ENCODE data around the gene EFS. TPM values are rescaled to one million over a fixed set of nuclear protein-coding genes. Genes with fewer than 3 reads are reported as not detected.
A peak's percentile ranks its signal among the peaks of the same experiment; 100 is the strongest.

EFS gene
- total and polyA plus RNA-seq, 2 donors from 2014 or later: 5.5 to 5.6 TPM

DNA sequence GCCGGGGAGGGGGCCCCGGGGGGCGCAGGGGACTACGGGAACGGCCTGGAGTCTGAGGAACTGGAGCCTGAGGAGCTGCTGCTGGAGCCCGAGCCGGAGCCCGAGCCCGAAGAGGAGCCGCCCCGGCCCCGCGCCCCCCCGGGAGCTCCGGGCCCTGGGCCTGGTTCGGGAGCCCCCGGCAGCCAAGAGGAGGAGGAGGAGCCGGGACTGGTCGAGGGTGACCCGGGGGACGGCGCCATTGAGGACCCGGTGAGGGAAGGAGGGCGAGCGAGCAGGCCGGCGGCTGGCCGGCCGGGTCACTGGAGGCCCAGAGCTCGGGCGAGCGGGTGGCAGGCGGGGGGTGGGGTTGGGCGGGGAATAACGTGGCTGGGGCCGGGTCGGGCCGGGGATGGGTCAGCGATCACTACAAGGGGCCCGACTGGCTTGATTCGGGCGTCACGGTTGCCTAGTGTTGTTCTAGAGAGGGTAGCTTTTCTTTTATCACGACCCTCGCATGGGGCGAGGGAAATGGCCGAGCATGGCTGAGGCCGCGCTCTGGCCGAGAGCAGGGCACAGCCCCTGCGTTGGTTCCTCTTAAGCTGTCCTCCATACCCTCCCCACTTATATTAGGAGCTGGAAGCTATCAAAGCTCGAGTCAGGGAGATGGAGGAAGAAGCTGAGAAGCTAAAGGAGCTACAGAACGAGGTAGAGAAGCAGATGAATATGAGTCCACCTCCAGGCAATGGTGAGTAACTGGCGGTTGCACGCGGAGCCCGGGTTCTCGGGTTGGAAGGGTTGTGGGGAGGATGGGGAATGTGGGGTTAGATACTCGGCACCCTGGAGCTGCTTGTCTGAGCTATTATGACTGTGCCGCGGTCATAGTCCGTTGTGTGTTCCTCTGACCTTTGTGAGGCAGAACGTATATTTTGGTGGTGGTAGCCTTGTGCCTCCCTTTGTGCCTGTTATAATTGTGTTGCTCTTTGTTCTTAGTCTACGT, 43.1 kb downstream of the EFS start:
- TF ChIP-seq, protein P1, sequence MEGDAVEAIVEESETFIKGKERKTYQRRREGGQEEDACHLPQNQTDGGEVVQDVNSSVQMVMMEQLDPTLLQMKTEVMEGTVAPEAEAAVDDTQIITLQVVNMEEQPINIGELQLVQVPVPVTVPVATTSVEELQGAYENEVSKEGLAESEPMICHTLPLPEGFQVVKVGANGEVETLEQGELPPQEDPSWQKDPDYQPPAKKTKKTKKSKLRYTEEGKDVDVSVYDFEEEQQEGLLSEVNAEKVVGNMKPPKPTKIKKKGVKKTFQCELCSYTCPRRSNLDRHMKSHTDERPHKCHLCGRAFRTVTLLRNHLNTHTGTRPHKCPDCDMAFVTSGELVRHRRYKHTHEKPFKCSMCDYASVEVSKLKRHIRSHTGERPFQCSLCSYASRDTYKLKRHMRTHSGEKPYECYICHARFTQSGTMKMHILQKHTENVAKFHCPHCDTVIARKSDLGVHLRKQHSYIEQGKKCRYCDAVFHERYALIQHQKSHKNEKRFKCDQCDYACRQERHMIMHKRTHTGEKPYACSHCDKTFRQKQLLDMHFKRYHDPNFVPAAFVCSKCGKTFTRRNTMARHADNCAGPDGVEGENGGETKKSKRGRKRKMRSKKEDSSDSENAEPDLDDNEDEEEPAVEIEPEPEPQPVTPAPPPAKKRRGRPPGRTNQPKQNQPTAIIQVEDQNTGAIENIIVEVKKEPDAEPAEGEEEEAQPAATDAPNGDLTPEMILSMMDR (IDR thresholded peaks at IDR 0.05; ENCODE audit: borderline replicate concordance, extremely low read depth, insufficient read depth): no peak
- Histone ChIP-seq H3K27ac (ENCODE audit: low read depth in 2 of 2, low read length in 2 of 2) (peak overlapping the region; percentile 86 to 92), H3K27me3 (ENCODE audit: control insufficient read depth, insufficient read depth, low read length) (no peaks in the 10 kb centered on the region), H3K4me1 (ENCODE audit: control insufficient read depth in 2 of 3, insufficient read depth in 2 of 3, low read depth in 1 of 3, low read length in 3 of 3) (peaks cover 3 to 19% (median 16%) of the 10 kb centered on the region in 3 donors), H3K9ac (ENCODE audit: low read length in 3 of 3) (peak overlapping the region; percentile 84 to 98 (median 95)), H3K9me3 (ENCODE audit: control insufficient read depth in 2 of 3, insufficient read depth in 1 of 3, low read length in 3 of 3) (no peaks in the 10 kb centered on the region), H3K36me3 (ENCODE audit: control insufficient read depth in 2 of 3, insufficient read depth in 3 of 3, low read length in 3 of 3) (peaks cover 9 to 25% (median 10%) of the 10 kb centered on the region in 3 donors), H3K4me3 (ENCODE audit: low read length in 3 of 3) (peak overlapping the region; percentile 89 to 100 (median 96))
- intact Hi-C loops (cut with DNase I): no loop called here
- DNase-seq (peak; percentile 59 to 89 (median 60)), FAIRE-seq (no peak)

DNA sequence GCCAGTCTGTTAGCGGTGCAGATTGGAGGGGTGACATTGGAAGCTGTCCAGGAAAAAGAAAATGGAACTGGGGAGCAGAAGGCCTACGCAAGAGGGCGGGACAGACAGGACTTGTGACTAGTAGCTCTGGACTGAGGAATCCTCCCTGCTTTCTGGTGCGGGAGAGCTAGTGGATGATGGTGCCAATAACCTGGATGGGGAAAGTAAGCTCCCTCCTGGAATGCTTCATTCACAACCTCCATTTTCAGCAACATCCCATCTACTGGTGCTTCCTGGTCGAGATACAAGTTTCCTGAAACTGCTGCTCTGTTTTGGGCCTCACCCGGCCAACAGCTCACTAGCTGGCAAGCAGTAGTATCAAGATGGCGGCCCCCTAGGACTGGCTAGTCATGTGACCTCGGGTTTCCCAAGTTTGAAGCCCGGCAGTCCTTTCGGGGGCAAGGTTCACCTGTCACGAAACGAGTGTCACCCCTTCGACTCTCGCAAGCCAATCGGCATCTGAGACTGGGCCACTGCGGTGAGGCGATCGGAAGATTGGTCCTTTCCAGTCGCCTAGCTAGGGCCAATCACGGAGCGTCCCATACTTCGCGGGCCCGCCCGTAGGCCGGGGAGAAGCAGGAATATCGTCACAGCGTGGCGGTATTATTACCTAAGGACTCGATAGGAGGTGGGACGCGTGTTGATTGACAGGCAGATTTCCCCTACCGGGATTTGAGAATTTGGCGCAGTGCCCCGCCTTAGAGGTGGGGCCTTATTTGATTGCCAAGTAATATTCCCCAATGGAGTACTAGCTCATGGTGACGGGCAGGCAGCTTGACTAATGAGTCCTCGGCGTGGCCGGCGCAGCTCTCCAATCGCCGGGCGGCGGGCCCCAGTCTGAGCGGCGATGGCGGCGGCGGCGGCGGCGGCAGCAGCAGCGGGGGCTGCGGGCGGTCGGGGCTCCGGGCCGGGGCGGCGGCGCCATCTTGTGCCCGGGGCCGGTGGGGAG, 44.1 kb downstream of the EFS start, which contains the start of gene PABPN1:
TSS of gene PABPN1 (plus strand) at position 874 of the 988 bp plus-strand sequence. CDS start at position 887, 13 bp downstream.
- peaks cover 3 to 19% (median 16%) of the 10 kb centered on the region in 3 donors for H3K4me1 ChIP-seq (ENCODE audit: control insufficient read depth in 2 of 3, insufficient read depth in 2 of 3, low read depth in 1 of 3, low read length in 3 of 3)
- peak within 1 kb of the TSS; percentile 92 to 98 for H3K27ac ChIP-seq (ENCODE audit: low read depth in 2 of 2, low read length in 2 of 2)
- TF ChIP-seq, protein P1 (IDR thresholded peaks at IDR 0.05; ENCODE audit: borderline replicate concordance, extremely low read depth, insufficient read depth): peak; percentile 3
- H3K9ac ChIP-seq (ENCODE audit: low read length in 3 of 3): peak within 1 kb of the TSS; percentile 84 to 98 (median 95)
- peaks cover 9 to 25% (median 10%) of the 10 kb centered on the region in 3 donors for H3K36me3 ChIP-seq (ENCODE audit: control insufficient read depth in 2 of 3, insufficient read depth in 3 of 3, low read length in 3 of 3)
- no peaks in the 10 kb centered on the region for H3K9me3 ChIP-seq (ENCODE audit: control insufficient read depth in 2 of 3, insufficient read depth in 1 of 3, low read length in 3 of 3)
- peak within 1 kb of the TSS; percentile 89 to 100 (median 96) for H3K4me3 ChIP-seq (ENCODE audit: low read length in 3 of 3)
- no peaks in the 10 kb centered on the region for H3K27me3 ChIP-seq (ENCODE audit: control insufficient read depth, insufficient read depth, low read length)
- DNase-seq: peak; percentile 99 to 100 (median 100)
- intact Hi-C loops (cut with DNase I): no loop called here
- FAIRE-seq: peak; percentile 98

DNA sequence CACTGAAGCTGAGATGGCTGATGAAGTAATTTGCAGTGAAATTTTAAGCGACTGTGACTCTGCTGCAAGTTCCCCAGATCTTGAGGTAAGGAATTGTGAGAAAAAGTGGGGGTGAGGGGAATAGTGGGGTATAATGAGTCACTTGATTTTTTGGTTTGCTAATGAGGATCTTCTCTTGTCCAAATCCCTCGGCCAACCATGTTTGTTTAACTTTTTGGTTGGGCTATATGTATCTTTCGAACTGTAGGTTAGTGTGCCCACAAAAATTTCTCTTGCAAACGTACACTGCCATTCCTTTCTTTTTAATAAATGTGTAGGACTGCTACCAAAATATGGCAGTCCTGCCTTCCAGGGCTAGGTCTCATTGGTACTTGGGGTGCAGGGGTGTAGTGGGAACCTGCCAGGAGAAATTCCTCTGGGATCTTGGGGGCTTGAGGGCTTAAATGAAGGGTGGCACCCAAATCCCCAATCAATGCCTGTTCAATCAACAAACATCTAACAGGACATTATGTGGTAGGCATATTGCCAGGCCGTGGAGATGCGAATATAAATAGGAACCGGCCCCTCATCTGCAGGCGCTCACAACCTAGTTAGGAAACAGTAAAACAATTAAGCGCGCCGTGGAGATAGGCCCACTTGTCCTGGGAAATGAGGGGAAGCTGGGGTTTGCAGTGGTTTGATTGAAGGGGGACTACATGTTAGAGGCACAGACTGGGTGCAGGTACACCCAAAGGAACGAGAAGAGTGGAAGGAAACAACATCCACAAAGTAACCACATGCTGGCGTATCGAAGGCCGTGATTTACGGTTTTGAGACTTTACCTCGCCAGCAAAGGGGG, 45.0 kb downstream of the EFS start:
- peak overlapping the region in 2 of 3 donors; percentile 75 to 80 for H3K9ac ChIP-seq (ENCODE audit: low read length in 3 of 3)
- no peaks in the 10 kb centered on the region for H3K9me3 ChIP-seq (ENCODE audit: control insufficient read depth in 2 of 3, insufficient read depth in 1 of 3, low read length in 3 of 3)
- no peaks in the 10 kb centered on the region for H3K27me3 ChIP-seq (ENCODE audit: control insufficient read depth, insufficient read depth, low read length)
- DNase-seq (no peak), FAIRE-seq (no peak)
- H3K36me3 ChIP-seq (ENCODE audit: control insufficient read depth in 2 of 3, insufficient read depth in 3 of 3, low read length in 3 of 3): peaks cover 9 to 24% (median 10%) of the 10 kb centered on the region in 3 donors
- TF ChIP-seq, protein P1 (IDR thresholded peaks at IDR 0.05; ENCODE audit: borderline replicate concordance, extremely low read depth, insufficient read depth): no peak
- intact Hi-C loops (cut with DNase I): no loop called here
- H3K27ac ChIP-seq (ENCODE audit: low read depth in 2 of 2, low read length in 2 of 2): peak overlapping the region; percentile 92 to 98
- peaks cover 3 to 19% (median 16%) of the 10 kb centered on the region in 3 donors for H3K4me1 ChIP-seq (ENCODE audit: control insufficient read depth in 2 of 3, insufficient read depth in 2 of 3, low read depth in 1 of 3, low read length in 3 of 3)
- peak overlapping the region; percentile 73 to 84 (median 77) for H3K4me3 ChIP-seq (ENCODE audit: low read length in 3 of 3)

Data from kidney (tissue), 14 donors.